ENCODE data around the gene PHPT1.
"Not testable (repeated sequence)": the region's sequence is repeated elsewhere in the genome, so short reads cannot be mapped to it uniquely, and the experiment has no call there.

Gene PHPT1

GRCh38 chr9:136837856-136838277 is 11.3 kb upstream of the PHPT1 start:
- not testable (repeated sequence) for DNase-seq

GRCh38 chr9:136838314-136839228 is 10.6 kb upstream of the PHPT1 start:
- DNase-seq: no peak

- no peak for DNase-seq
These were observed 9.7 kb upstream of the PHPT1 start for GRCh38 chr9:136839229-136840139.

GRCh38 chr9:136840140-136840876 is 8.9 kb upstream of the PHPT1 start:
- DNase-seq: no peak

GRCh38 chr9:136840877-136841645 is 8.1 kb upstream of the PHPT1 start:
- DNase-seq: no peak

- not testable (repeated sequence) for DNase-seq
These were observed 7.4 kb upstream of the PHPT1 start for GRCh38 chr9:136841646-136842379.

- peak; percentile 57 to 79 (median 70) for DNase-seq
These were observed 6.7 kb upstream of the PHPT1 start, which contains the start of gene AJM1 for GRCh38 chr9:136842380-136842948. Gene AJM1 (plus strand): TSS chr9:136842478. CDS start chr9:136844415, 1,937 bp downstream.

- DNase-seq: peak in 1 of 6 experiments; percentile 15
These were observed 5.9 kb upstream of the PHPT1 start for GRCh38 chr9:136843159-136843800.

GRCh38 chr9:136843801-136844740 is 5.1 kb upstream of the PHPT1 start:
- DNase-seq: peak; percentile 20 to 62 (median 46)

GRCh38 chr9:136844761-136845464 is 4.3 kb upstream of the PHPT1 start:
- DNase-seq: peak in 2 of 6 experiments; percentile 16 to 30

GRCh38 chr9:136845465-136846260 is 3.5 kb upstream of the PHPT1 start:
- no peak for DNase-seq

GRCh38 chr9:136846376-136847087 is 2.7 kb upstream of the PHPT1 start:
- peak in 1 of 6 experiments; percentile 19 for DNase-seq

GRCh38 chr9:136847088-136847825 is 2.0 kb upstream of the PHPT1 start:
- DNase-seq: peak in 2 of 6 experiments; percentile 14 to 58

- peak; percentile 10 to 58 (median 36) for DNase-seq
These were observed 1.3 kb upstream of the PHPT1 start for GRCh38 chr9:136847826-136848392.

GRCh38 chr9:136848393-136849037 is 694 bp upstream of the PHPT1 start:
- peak in 4 of 6 experiments; percentile 35 to 50 (median 42) for DNase-seq

Measured in stimulated activated naive CD4-positive, alpha-beta T cell (primary cell).